B cell (primary cell): Measurements from ENCODE around the gene CACNA2D1. TPM values are rescaled to one million over a fixed set of nuclear protein-coding genes. Genes with fewer than 3 reads are reported as not detected.

ENCODE experiments used
- ATAC-seq: fragments of 200-7000 bp; cut with Tn5 transposase; one replicate; pipeline ENCODE4 v1.10.0; 2021; ENCODE audit warnings: low read depth, mild to moderate bottlenecking, moderate number of reproducible peaks, moderate library complexity
- CTCF ChIA-PET: fragments of 350-600 bp; sonication (Branson Sonifier 250); formaldehyde crosslinking; loops from one replicate; lab custom pipeline; 2021; ENCODE audit warnings: antibody characterized with exemption, inconsistent platforms; lab: Charles Lee
- POLR2A ChIA-PET: fragments of 350-600 bp; sonication (Branson Sonifier 250); formaldehyde crosslinking; loops from one replicate; lab custom pipeline; 2021; ENCODE audit warnings: antibody characterized with exemption; lab: Charles Lee
- DNase-seq: peaks from one replicate; pipeline ENCODE4 v3.0.0; 2013
- H2AFZ ChIP-seq: 2 replicates; pipeline ENCODE4 v1.6.1; 2012; ENCODE audit warnings: mild to moderate bottlenecking, low read depth, low read length; ENCODE audit not compliant: insufficient read depth, poor library complexity, severe bottlenecking
- H3K27ac ChIP-seq, 2 donors: 1 replicate in 1 of 2; 2 replicates in 1 of 2; pipeline ENCODE4 v1.5.1; 2012 to 2013; ENCODE audit warnings: low read length in 2 of 2, mild to moderate bottlenecking in 2 of 2, moderate library complexity in 1 of 2
- H3K27me3 ChIP-seq, 4 experiments: fragments of 200-600 bp in 1 of 4; sonication (generic) in 1 of 4; replicated peaks in 1 of 4; 1 replicate in 2 of 4; 2 replicates in 2 of 4; pipeline versions ENCODE4 v1.6.1 to v1.7.0; 2013 to 2016; ENCODE audit warnings: low read length in 3 of 4, mild to moderate bottlenecking in 2 of 4, mixed read lengths in 1 of 4, moderate library complexity in 1 of 4; ENCODE audit not compliant: insufficient read depth in 4 of 4, control insufficient read depth in 3 of 4; ENCODE audit errors: control extremely low read depth in 1 of 4
- H3K36me3 ChIP-seq, 2 experiments: replicated peaks in 1 of 2; 1 replicate in 1 of 2; 2 replicates in 1 of 2; pipeline versions ENCODE4 v1.6.1 to v1.7.1; 2013; ENCODE audit warnings: low read length in 1 of 2; ENCODE audit not compliant: insufficient read depth in 2 of 2, control insufficient read depth in 1 of 2; ENCODE audit errors: control extremely low read depth in 1 of 2, extremely low read depth in 1 of 2
- H3K4me1 ChIP-seq, 2 donors: fragments of 200-600 bp in 1 of 2; sonication (generic) in 1 of 2; 1 replicate in 1 of 2; 2 replicates in 1 of 2; pipeline versions ENCODE4 v1.5.1 to v1.6.1; 2013 to 2017; ENCODE audit warnings: low read length in 2 of 2; ENCODE audit not compliant: control insufficient read depth in 2 of 2, insufficient read depth in 2 of 2
- H3K4me2 ChIP-seq: replicated peaks from 2 replicates; pipeline ENCODE3; 2012; ENCODE audit warnings: mild to moderate bottlenecking, low read depth, low read length; ENCODE audit not compliant: poor library complexity, severe bottlenecking
- H3K4me3 ChIP-seq, 5 experiments: fragments of 200-600 bp in 1 of 5; sonication (generic) in 1 of 5; 1 replicate in 3 of 5; 2 replicates in 2 of 5; pipeline versions ENCODE4 v1.5.1 to v1.7.0; 2011 to 2016; ENCODE audit warnings: low read length in 4 of 5, mild to moderate bottlenecking in 4 of 5, low read depth in 2 of 5, control low read depth in 1 of 5, moderate library complexity in 1 of 5; ENCODE audit not compliant: insufficient read depth in 1 of 5; ENCODE audit errors: control extremely low read depth in 1 of 5, extremely low read depth in 1 of 5
- H3K79me2 ChIP-seq: fragments of 200-600 bp; sonication (generic); one replicate; pipeline ENCODE4 v1.6.0; 2016; ENCODE audit warnings: low read length; ENCODE audit not compliant: control insufficient read depth, insufficient read depth
- H3K9ac ChIP-seq: fragments of 200-600 bp; sonication (generic); 2 replicates; pipeline ENCODE4 v1.6.1; 2017; ENCODE audit warnings: mild to moderate bottlenecking, low read length, moderate library complexity
- H3K9me3 ChIP-seq, 3 donors: one replicate each; pipeline versions ENCODE4 v1.6.1 to v1.7.1; 2013; ENCODE audit warnings: low read length in 2 of 3; ENCODE audit not compliant: control insufficient read depth in 2 of 3, insufficient read depth in 1 of 3; ENCODE audit errors: control extremely low read depth in 1 of 3
- H4K20me1 ChIP-seq: 2 replicates; pipeline ENCODE4 v1.6.0; 2012; ENCODE audit warnings: mild to moderate bottlenecking, low read length; ENCODE audit not compliant: insufficient read depth, control insufficient read depth, poor library complexity, severe bottlenecking
- H3K27ac Mint-ChIP-seq: one replicate; pipeline ENCODE4 v1.8.0; 2021; ENCODE audit warnings: mixed read lengths
- H3K27me3 Mint-ChIP-seq: one replicate; pipeline ENCODE4 v1.8.0; 2021; ENCODE audit warnings: mixed read lengths
- H3K4me1 Mint-ChIP-seq: one replicate; pipeline ENCODE4 v1.8.0; 2021; ENCODE audit warnings: mixed read lengths
- H3K4me3 Mint-ChIP-seq: one replicate; pipeline ENCODE4 v1.8.0; 2021; ENCODE audit warnings: mixed read lengths
- H3K9me3 Mint-ChIP-seq: one replicate; pipeline ENCODE4 v1.8.0; 2022; ENCODE audit warnings: mixed read lengths; ENCODE audit not compliant: insufficient read depth
- EZH2 ChIP-seq: IDR thresholded peaks from 2 replicates; pipeline ENCODE4 v1.6.1; 2012; ENCODE audit warnings: borderline replicate concordance, low read depth, mild to moderate bottlenecking, moderate library complexity, low read length; ENCODE audit not compliant: insufficient read depth, poor library complexity, severe bottlenecking
- WGBS: methylation state at CpG from one replicate; pipeline ENCODE4 v1.1.5; 2013; ENCODE audit warnings: missing lambda C conversion rate; ENCODE audit not compliant: insufficient coverage; 5-methylcytosine and 5-hydroxymethylcytosine counted together
- intact Hi-C: fragments of 100-400 bp; cut with micrococcal nuclease; formaldehyde crosslinking; loops from one replicate; pipeline ENCODE4 v1.10.0; 2022
- polyA plus RNA-seq: library from polyadenylated mRNA; depleted of rRNA; stranded (reverse); fragments of >200 nt; gene quantifications from 2 replicates; pipeline ENCODE4 v1.2.3, GENCODE V29; 2012
- total RNA-seq, 2 donors: library from RNA; stranded (reverse); fragments of 120-200 nt in 1 of 2; gene quantifications; 1 replicate in 1 of 2; 2 replicates in 1 of 2; pipeline versions ENCODE4 v1.2.3 to v1.2.4, GENCODE V29; 2013 to 2022
- TF ChIP-seq, protein P1 (sequence below): fragments of 200-600 bp; IDR thresholded peaks from one replicate; pipeline ENCODE4 v1.8.0; 2022; ENCODE audit warnings: antibody characterized with exemption, mild to moderate bottlenecking

CACNA2D1 gene
- total and polyA plus RNA-seq, 2 donors (not counting 1 experiment from before 2014, with no cell fraction given), result not detected

DNA sequence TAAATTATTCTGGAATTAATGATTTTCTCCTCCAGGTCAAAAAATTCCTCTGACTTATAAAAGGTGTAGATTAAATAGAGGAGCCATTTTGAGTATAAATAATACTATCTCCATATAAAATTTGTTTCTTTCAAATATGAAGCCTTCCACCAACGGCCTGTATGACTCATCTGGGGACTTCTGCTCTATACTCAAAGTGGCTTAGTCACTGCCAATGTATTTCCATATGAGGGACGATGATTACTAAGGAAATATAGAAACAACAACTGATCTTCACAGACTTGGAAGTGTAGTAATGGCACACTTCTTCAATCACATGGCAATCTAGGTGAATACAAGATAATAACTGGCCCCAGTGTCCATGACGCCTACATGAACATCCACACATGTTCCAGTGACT, 338.1 kb downstream of the CACNA2D1 start:
- DNase-seq (no peak), ATAC-seq (no peak)
- CTCF ChIA-PET, result no interaction called here
- Histone ChIP-seq H3K9me3 (no peaks in the 10 kb centered on the region), H3K4me2 (no peak overlapping the region), H3K9ac (no peak overlapping the region), H4K20me1 (no peaks in the 10 kb centered on the region), H3K4me1 (no peaks in the 10 kb centered on the region), H3K79me2 (no peaks in the 10 kb centered on the region), H3K4me3 (no peak overlapping the region), H2AFZ (no peak overlapping the region), H3K27ac (no peak overlapping the region), H3K27me3 (no peaks in the 10 kb centered on the region), H3K36me3 (no peaks in the 10 kb centered on the region)
- 83% methylated on average over 1 of the region's 3 CpGs for WGBS
- no peaks in the 10 kb centered on the region for H3K9me3 Mint-ChIP-seq
- intact Hi-C loops, result no loop called here
- no peaks in the 10 kb centered on the region for H3K27me3 Mint-ChIP-seq
- TF ChIP-seq, protein P1, sequence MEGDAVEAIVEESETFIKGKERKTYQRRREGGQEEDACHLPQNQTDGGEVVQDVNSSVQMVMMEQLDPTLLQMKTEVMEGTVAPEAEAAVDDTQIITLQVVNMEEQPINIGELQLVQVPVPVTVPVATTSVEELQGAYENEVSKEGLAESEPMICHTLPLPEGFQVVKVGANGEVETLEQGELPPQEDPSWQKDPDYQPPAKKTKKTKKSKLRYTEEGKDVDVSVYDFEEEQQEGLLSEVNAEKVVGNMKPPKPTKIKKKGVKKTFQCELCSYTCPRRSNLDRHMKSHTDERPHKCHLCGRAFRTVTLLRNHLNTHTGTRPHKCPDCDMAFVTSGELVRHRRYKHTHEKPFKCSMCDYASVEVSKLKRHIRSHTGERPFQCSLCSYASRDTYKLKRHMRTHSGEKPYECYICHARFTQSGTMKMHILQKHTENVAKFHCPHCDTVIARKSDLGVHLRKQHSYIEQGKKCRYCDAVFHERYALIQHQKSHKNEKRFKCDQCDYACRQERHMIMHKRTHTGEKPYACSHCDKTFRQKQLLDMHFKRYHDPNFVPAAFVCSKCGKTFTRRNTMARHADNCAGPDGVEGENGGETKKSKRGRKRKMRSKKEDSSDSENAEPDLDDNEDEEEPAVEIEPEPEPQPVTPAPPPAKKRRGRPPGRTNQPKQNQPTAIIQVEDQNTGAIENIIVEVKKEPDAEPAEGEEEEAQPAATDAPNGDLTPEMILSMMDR, result no peak
- no peak overlapping the region for H3K27ac Mint-ChIP-seq
- POLR2A ChIA-PET, result no interaction called here
- H3K4me3 Mint-ChIP-seq, result no peak overlapping the region
- no peaks in the 10 kb centered on the region for H3K4me1 Mint-ChIP-seq

DNA sequence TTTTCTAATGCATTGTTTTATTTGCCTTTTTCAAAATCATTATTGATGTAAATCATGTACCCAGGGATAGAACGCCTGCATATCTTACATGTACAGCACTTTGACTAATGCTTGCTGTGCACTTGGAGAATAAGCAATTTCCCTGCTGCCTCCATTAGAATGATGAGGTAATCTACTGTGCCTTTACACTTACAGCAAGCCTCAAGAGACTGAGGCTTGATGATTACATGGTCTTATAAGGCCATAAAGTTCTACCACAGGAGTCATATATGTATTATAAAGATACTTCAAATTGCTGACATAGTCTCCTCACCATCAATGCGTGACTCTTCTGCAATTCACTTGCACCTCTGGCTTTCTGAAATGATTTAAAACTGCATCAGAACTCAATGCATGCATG, 345.2 kb downstream of the CACNA2D1 start:
- no peak overlapping the region for H3K4me2 ChIP-seq
- H3K9ac ChIP-seq, result no peak overlapping the region
- no peak overlapping the region for H3K27ac Mint-ChIP-seq
- WGBS, result 100% methylated on average over 1 of the region's 2 CpGs
- ChIA-PET POLR2A (no interaction called here), CTCF (no interaction called here)
- TF ChIP-seq EZH2, result no peak
- TF ChIP-seq, protein P1, result no peak
- H3K79me2 ChIP-seq, result no peaks in the 10 kb centered on the region
- H3K36me3 ChIP-seq, result no peaks in the 10 kb centered on the region
- no peaks in the 10 kb centered on the region for H3K9me3 Mint-ChIP-seq
- H3K4me3 ChIP-seq, result no peak overlapping the region
- H3K4me1 ChIP-seq, result no peaks in the 10 kb centered on the region
- DNase-seq (no peak), ATAC-seq (no peak)
- H3K9me3 ChIP-seq, result no peaks in the 10 kb centered on the region
- H3K4me3 Mint-ChIP-seq, result no peak overlapping the region
- intact Hi-C loops, result no loop called here
- no peak overlapping the region for H3K27ac ChIP-seq
- no peaks in the 10 kb centered on the region for H3K4me1 Mint-ChIP-seq
- no peaks in the 10 kb centered on the region for H3K27me3 Mint-ChIP-seq
- no peaks in the 10 kb centered on the region for H4K20me1 ChIP-seq
- H2AFZ ChIP-seq, result no peak overlapping the region
- H3K27me3 ChIP-seq, result no peaks in the 10 kb centered on the region
